CD4-positive, alpha-beta T cell treated with Interleukin-6 for 4 hours (primary cell): ENCODE results near the gene PRKCI.

Experiments used
- DNase-seq: peaks from one replicate; pipeline ENCODE4 v3.0.0-alpha.2; 2020; ENCODE audit warnings: mixed read lengths

The PRKCI gene

GRCh38 chr3:170346481-170347392 is 124.5 kb downstream of the PRKCI start:
- no peak for DNase-seq

- no peak for DNase-seq
Measured at GRCh38 chr3:170350515-170351413, 128.5 kb downstream of the PRKCI start.

- no peak for DNase-seq
Measured at GRCh38 chr3:170352936-170353335, 130.7 kb downstream of the PRKCI start.

GRCh38 chr3:170353485-170353884 is 131.3 kb downstream of the PRKCI start:
- DNase-seq: no peak

- no peak for DNase-seq
Measured at GRCh38 chr3:170354760-170355159, 132.5 kb downstream of the PRKCI start.
